ENCODE results near the gene TPP2.

DNA sequence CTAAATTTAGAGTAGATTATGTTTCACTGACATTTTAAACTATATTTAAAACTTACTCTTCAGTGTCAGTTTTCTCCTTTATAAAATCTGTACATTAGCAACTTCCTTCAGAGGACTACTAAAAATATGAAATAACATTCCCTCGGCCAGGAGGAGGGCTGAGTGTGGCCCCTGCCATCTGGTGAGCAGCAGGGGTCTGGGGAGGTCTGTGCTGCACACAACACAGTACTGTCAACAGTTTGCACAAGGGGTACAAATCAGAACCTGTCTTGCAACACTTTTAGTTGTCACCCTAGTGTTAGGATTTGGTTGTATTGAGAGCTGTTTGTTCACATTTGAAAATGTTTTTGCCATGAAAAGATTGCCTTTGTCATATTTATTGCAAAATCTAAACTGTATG is 48.9 kb downstream of the TPP2 start:
- TF ChIP-seq EZH2 (optimal IDR thresholded peaks at IDR 0.05; ENCODE audit: low read depth, low read length) = no peak
- TF ChIP-seq, protein P1, sequence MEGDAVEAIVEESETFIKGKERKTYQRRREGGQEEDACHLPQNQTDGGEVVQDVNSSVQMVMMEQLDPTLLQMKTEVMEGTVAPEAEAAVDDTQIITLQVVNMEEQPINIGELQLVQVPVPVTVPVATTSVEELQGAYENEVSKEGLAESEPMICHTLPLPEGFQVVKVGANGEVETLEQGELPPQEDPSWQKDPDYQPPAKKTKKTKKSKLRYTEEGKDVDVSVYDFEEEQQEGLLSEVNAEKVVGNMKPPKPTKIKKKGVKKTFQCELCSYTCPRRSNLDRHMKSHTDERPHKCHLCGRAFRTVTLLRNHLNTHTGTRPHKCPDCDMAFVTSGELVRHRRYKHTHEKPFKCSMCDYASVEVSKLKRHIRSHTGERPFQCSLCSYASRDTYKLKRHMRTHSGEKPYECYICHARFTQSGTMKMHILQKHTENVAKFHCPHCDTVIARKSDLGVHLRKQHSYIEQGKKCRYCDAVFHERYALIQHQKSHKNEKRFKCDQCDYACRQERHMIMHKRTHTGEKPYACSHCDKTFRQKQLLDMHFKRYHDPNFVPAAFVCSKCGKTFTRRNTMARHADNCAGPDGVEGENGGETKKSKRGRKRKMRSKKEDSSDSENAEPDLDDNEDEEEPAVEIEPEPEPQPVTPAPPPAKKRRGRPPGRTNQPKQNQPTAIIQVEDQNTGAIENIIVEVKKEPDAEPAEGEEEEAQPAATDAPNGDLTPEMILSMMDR (IDR thresholded peaks at IDR 0.05; ENCODE audit: low read length) = no peak
